SK-N-MC (cell line): ENCODE data around the gene SRGAP3.

Experiments used
- DNase-seq: peaks from one replicate; pipeline ENCODE4 v3.0.0-alpha.2; 2011; ENCODE audit warnings: low read depth, low spot score
- H3K27ac ChIP-seq: fragments of 200-600 bp; sonication (generic); 2 replicates; pipeline ENCODE4 v1.5.1; 2016; ENCODE audit warnings: mixed run types
- H3K36me3 ChIP-seq: fragments of 200-600 bp; sonication (generic); 2 replicates; pipeline ENCODE4 v1.6.1; 2017; ENCODE audit warnings: antibody characterized with exemption, low read length, mixed read lengths; ENCODE audit not compliant: insufficient read depth
- H3K4me3 ChIP-seq: fragments of 200-600 bp; sonication (generic); 2 replicates; pipeline ENCODE4 v1.5.1; 2016
- H3K9ac ChIP-seq: fragments of 200-600 bp; sonication (generic); 2 replicates; pipeline ENCODE4 v1.8.0; 2017; ENCODE audit warnings: mixed run types, mixed read lengths; ENCODE audit not compliant: insufficient read length
- H3K9me3 ChIP-seq: fragments of 200-600 bp; sonication (generic); 2 replicates; pipeline ENCODE4 v1.6.1; 2017; ENCODE audit warnings: low read depth, mild to moderate bottlenecking, antibody characterized with exemption, low read length, moderate library complexity, mixed read lengths
- EZH2 ChIP-seq: fragments of 200-600 bp; sonication (generic); IDR thresholded peaks from one replicate; pipeline ENCODE4 v1.6.1; 2017; ENCODE audit warnings: antibody characterized with exemption
- FOXP2 ChIP-seq: optimal IDR thresholded peaks from 2 replicates; pipeline ENCODE3; 2011; ENCODE audit warnings: mild to moderate bottlenecking, moderate library complexity; ENCODE audit not compliant: insufficient read depth; ENCODE audit errors: extremely low read length, control extremely low read depth
- POLR2AphosphoS5 ChIP-seq: IDR thresholded peaks from 2 replicates; pipeline ENCODE4 v1.6.1; 2012; ENCODE audit warnings: mild to moderate bottlenecking, low read depth, low read length, borderline replicate concordance

Gene SRGAP3

GRCh38 chr3:9075762-9076161 is 173.7 kb downstream of the SRGAP3 start:
- TF ChIP-seq FOXP2 (no peak), POLR2AphosphoS5 (no peak), EZH2 (no peak)
- no peaks in the 10 kb centered on the region for H3K36me3 ChIP-seq
- DNase-seq = no peak
- H3K27ac ChIP-seq = no peak overlapping the region
- H3K9me3 ChIP-seq = no peaks in the 10 kb centered on the region
- H3K4me3 ChIP-seq = no peak overlapping the region
- no peak overlapping the region for H3K9ac ChIP-seq

- TF ChIP-seq EZH2 = no peak
- no peak for TF ChIP-seq POLR2AphosphoS5
- no peak for TF ChIP-seq FOXP2
- DNase-seq = no peak
- no peaks in the 10 kb centered on the region for H3K36me3 ChIP-seq
- no peaks in the 10 kb centered on the region for H3K9me3 ChIP-seq
- H3K27ac ChIP-seq = no peak overlapping the region
- H3K9ac ChIP-seq = no peak overlapping the region
- no peak overlapping the region for H3K4me3 ChIP-seq
Observed at GRCh38 chr3:9074079-9074478, 175.4 kb downstream of the SRGAP3 start.

- H3K9ac ChIP-seq = no peak overlapping the region
- TF ChIP-seq EZH2 (no peak), FOXP2 (no peak)
- H3K27ac ChIP-seq = no peak overlapping the region
- H3K36me3 ChIP-seq = no peaks in the 10 kb centered on the region
- H3K9me3 ChIP-seq = no peaks in the 10 kb centered on the region
- no peak for DNase-seq
- H3K4me3 ChIP-seq = no peak overlapping the region
Observed at GRCh38 chr3:9072667-9073009, 176.8 kb downstream of the SRGAP3 start.

- Histone ChIP-seq H3K27ac (no peak overlapping the region), H3K9me3 (no peaks in the 10 kb centered on the region), H3K36me3 (no peaks in the 10 kb centered on the region), H3K4me3 (no peak overlapping the region), H3K9ac (no peak overlapping the region)
- TF ChIP-seq POLR2AphosphoS5 (no peak), EZH2 (no peak), FOXP2 (no peak)
- no peak for DNase-seq
Observed at GRCh38 chr3:9071936-9072666, 177.3 kb downstream of the SRGAP3 start.

GRCh38 chr3:9070961-9071360 is 178.5 kb downstream of the SRGAP3 start:
- TF ChIP-seq EZH2 = no peak
- TF ChIP-seq FOXP2 = no peak
- no peak for TF ChIP-seq POLR2AphosphoS5
- Histone ChIP-seq H3K36me3 (no peaks in the 10 kb centered on the region), H3K27ac (no peak overlapping the region), H3K9ac (no peak overlapping the region), H3K9me3 (no peaks in the 10 kb centered on the region), H3K4me3 (no peak overlapping the region)
- DNase-seq = no peak

GRCh38 chr3:9069971-9070370 is 179.5 kb downstream of the SRGAP3 start:
- no peak overlapping the region for H3K27ac ChIP-seq

GRCh38 chr3:9068051-9068450 is 181.4 kb downstream of the SRGAP3 start:
- Histone ChIP-seq H3K27ac (no peak overlapping the region), H3K9me3 (no peaks in the 10 kb centered on the region), H3K4me3 (no peak overlapping the region), H3K36me3 (no peaks in the 10 kb centered on the region), H3K9ac (no peak overlapping the region)
- TF ChIP-seq POLR2AphosphoS5 (no peak), FOXP2 (no peak), EZH2 (no peak)
- no peak for DNase-seq

More at GRCh38 chr3:9069971-9070370, 179.5 kb downstream of the SRGAP3 start:
- TF ChIP-seq FOXP2 = no peak
- TF ChIP-seq POLR2AphosphoS5 = no peak
- no peak for TF ChIP-seq EZH2
- Histone ChIP-seq H3K36me3 (no peaks in the 10 kb centered on the region), H3K9me3 (no peaks in the 10 kb centered on the region), H3K4me3 (no peak overlapping the region), H3K9ac (no peak overlapping the region)
- DNase-seq = no peak

GRCh38 chr3:9067352-9067975 is 182.0 kb downstream of the SRGAP3 start:
- DNase-seq = no peak
- H3K9me3 ChIP-seq = no peaks in the 10 kb centered on the region

GRCh38 chr3:9066775-9067174 is 182.7 kb downstream of the SRGAP3 start:
- no peaks in the 10 kb centered on the region for H3K9me3 ChIP-seq
- DNase-seq = no peak
- no peaks in the 10 kb centered on the region for H3K36me3 ChIP-seq
- no peak overlapping the region for H3K9ac ChIP-seq
- H3K4me3 ChIP-seq = no peak overlapping the region
- TF ChIP-seq POLR2AphosphoS5 (no peak), FOXP2 (no peak), EZH2 (no peak)
- H3K27ac ChIP-seq = no peak overlapping the region

More at GRCh38 chr3:9067352-9067975, 182.0 kb downstream of the SRGAP3 start:
- no peak overlapping the region for H3K4me3 ChIP-seq
- no peak overlapping the region for H3K27ac ChIP-seq
- H3K36me3 ChIP-seq = no peaks in the 10 kb centered on the region
- no peak overlapping the region for H3K9ac ChIP-seq
- TF ChIP-seq POLR2AphosphoS5 = no peak
- no peak for TF ChIP-seq FOXP2
- no peak for TF ChIP-seq EZH2
